Stimulated activated CD8-positive, alpha-beta memory T cell treated with anti-CD3 and anti-CD28 coated beads, Interleukin-7, amount 100 ng/mL, for 1 hour (primary cell): Measurements from ENCODE around the gene IL36A.

Source experiments
- DNase-seq, 2 donors: peaks; one replicate each; pipeline ENCODE4 v3.0.0-alpha.2; 2020; ENCODE audit warnings: low read depth in 2 of 2

The IL36A gene

GRCh38 chr2:113050921-113051895, 45.9 kb downstream of the IL36A start:
- DNase-seq, result no peak

GRCh38 chr2:113052396-113052917, 47.2 kb downstream of the IL36A start, which contains the start of gene IL36B:
Gene IL36B (minus strand): TSS chr2:113052867.
- DNase-seq, result no peak

GRCh38 chr2:113053666-113054065, 48.4 kb downstream of the IL36A start:
- DNase-seq, result no peak

GRCh38 chr2:113054066-113054465, 48.8 kb downstream of the IL36A start:
- DNase-seq, result no peak

- DNase-seq, result no peak
Observed at GRCh38 chr2:113056521-113056920, 51.3 kb downstream of the IL36A start.

GRCh38 chr2:113057117-113057516, 51.9 kb downstream of the IL36A start:
- no peak for DNase-seq
